ENCODE measurements around the gene TSPAN11.

The TSPAN11 gene

DNA sequence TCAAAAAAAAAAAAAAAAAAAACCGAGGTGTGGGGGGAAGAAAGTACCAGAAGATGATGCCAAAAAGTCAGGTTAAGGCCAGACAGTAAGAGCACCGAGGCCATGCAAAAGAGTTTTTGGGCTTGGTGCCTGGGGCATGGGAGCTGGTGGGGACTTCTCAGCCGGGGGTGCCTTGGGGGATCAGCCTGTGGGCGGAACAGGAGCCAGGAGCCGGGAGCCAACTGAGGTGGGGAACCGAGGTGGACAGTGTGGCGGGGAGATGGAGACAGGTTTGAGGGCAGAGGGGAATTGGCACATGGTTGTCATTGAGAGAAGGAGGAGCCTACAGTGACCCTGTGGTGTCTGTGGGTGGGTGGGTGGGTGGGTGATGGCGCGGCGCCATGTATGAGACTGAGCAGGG lies 33.2 kb downstream of the TSPAN11 start:
- no peak for DNase-seq (ENCODE audit: low read depth in 3 of 3)

- DNase-seq (ENCODE audit: low read depth in 3 of 3) = no peak
These were observed 34.5 kb downstream of the TSPAN11 start for GRCh38 chr12:30961030-30961429.

DNA sequence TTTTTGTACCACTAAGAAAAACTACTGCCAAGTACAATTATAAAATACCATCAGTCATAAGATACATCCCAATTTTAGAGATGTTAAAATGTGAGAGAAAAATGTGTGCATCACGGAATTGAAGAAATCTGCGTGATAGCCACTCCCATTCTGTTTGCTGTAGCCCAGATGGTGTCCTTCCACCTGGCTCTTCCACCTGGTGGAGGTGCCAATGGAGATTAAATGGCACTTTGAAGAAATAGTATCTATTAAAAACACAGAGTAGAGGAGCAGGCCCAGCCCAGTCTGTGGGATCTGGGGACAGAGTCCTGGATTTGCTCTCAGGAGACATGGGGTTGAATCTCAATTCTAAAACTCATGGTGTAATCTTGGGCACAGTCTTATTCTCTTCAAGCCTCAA lies 35.5 kb downstream of the TSPAN11 start:
- DNase-seq (ENCODE audit: low read depth in 3 of 3) = no peak

- DNase-seq (ENCODE audit: low read depth in 3 of 3) = no peak
These were observed 37.4 kb downstream of the TSPAN11 start for GRCh38 chr12:30963709-30964564.

DNA sequence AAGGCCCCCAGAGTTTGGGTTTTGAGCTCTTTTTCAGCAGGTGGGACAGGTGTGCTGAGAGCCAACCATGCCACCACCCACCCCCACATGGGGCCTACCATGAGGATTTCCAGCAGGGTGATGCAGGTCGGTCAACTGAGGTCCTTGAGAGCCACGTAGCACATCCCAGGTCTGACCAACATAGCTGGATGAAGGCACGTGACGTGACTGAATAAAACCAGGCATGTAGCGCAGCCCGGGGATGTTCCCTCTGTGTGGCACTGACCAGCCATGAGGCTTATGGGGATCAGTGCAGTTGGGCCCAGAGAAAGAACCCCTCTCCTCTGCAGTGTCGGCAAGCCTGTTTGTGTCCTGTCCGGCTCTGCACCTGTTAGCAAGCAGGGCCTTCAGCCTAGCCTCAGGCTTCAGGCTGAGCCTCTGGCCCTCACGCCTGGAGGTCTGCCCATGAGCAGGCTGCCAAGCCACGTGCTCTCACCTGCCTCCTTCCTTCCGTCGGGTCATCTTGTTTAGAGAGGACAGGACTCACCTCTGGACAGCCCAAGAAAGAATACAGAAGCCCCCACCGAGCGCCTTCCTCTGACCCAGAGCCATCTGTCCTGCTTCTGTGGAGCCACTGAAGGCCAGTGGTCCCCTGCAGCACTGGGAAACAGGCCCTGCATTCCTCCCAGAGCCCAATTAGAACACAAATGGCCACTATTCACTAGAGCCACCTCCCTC lies 38.5 kb downstream of the TSPAN11 start:
- DNase-seq (ENCODE audit: low read depth in 3 of 3) = no peak

DNA sequence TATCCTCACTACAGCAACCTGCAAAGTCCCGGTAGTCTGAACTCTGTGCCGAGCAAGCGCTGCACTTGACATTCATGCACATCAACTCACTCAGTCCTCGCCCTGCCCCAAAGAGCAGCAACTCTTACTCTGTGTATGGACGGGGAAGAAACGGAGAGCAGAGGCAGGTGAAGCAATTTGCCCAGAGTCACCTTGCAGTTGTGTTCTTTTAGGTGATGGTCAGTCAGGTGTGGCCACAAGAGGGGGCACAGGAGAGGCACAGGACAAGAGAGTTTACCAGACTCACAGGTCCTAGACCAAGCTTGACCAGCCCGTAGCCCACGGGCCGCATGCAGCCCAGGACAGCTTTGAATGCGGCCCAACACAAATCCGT lies 39.1 kb downstream of the TSPAN11 start:
- no peak for DNase-seq (ENCODE audit: low read depth in 3 of 3)

DNA sequence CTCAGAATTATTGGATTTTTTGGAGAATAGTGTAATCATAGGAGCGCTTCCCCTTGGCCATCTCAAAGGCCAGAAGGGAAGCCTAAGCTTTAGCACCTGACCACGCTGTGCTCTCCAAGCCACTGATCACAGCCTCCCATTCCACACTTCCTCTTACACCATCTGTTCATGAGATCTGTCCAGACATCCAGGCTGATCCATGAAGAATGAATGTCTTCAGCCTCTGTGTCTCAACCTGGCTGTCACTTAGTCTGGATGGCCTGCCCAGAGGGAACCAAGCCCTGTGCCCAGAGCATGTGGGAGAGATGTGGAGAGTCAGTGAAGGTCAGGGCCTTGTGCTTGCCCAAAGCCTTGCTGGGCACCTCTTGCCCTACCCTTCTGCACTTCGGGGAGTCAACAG lies 40.5 kb downstream of the TSPAN11 start:
- DNase-seq (ENCODE audit: low read depth in 3 of 3) = no peak

- DNase-seq (ENCODE audit: low read depth in 3 of 3) = no peak
These were observed 41.7 kb downstream of the TSPAN11 start for GRCh38 chr12:30968211-30968610.

DNA sequence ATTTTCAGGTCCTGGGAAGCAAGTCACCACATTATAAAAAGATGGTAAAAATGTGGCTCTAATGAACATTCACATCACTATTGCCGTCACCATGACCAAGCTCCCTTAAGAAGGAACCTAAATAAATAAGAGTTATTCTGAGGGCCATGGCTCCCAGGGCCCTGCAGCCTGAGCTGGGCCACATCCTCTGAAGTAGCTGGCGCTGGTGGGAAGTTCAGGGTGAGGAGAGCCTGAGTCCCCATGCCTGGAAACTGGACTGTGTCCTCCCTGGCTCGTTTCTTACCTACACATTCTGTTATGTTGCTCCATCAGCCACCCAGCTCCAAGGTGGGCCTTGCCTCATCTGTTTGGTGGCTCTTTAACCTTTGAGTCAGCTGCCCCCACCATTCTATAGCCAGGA lies 42.5 kb downstream of the TSPAN11 start:
- no peak for DNase-seq (ENCODE audit: low read depth in 3 of 3)

GRCh38 chr12:30969606-30970395 lies 43.3 kb downstream of the TSPAN11 start:
- no peak for DNase-seq (ENCODE audit: low read depth in 3 of 3)

- no peak for DNase-seq (ENCODE audit: low read depth in 3 of 3)
These were observed 44.1 kb downstream of the TSPAN11 start for GRCh38 chr12:30970559-30971197.

DNA sequence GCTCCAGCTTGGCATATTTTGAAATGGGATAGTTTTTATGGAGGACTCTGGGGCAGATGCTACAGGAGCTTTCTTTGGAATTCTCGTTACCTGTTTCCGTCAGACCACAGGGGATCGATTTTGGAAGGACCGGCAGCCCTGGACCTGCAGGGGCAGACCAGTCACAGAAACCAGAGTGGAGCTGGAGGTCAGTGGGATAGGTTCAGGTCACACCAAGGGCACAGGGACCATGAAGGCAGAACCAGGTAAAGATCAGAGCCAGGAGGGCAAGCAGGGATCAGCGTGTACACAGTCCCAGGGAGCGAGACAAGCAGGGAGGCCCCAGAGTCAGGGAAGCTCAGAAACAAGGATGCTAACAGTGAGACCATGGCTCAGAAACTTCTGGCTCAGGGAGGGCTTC lies 45.5 kb downstream of the TSPAN11 start:
- no peak for DNase-seq (ENCODE audit: low read depth in 3 of 3)

- no peak for DNase-seq (ENCODE audit: low read depth in 3 of 3)
These were observed 46.6 kb downstream of the TSPAN11 start for GRCh38 chr12:30973175-30973574.

DNA sequence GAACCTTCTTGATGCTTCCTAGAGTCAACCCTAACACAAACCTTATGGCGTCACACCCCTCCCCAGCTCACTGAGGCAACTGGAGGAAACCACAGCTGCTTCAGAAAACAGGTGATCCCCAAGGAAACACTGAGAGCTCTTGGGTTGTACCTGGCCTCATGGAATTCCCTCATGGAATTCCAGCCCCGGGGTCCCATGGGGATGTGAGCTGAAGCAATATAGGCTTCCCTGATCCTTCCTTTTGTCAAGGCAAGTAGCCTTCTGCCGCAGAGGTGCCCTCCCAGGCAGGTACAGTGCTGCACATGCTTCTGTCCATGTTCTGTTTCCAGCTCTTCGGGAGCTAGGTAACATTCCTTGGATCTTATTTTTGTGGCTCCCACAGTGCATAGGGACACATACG lies 47.3 kb downstream of the TSPAN11 start:
- no peak for DNase-seq (ENCODE audit: low read depth in 3 of 3)

DNA sequence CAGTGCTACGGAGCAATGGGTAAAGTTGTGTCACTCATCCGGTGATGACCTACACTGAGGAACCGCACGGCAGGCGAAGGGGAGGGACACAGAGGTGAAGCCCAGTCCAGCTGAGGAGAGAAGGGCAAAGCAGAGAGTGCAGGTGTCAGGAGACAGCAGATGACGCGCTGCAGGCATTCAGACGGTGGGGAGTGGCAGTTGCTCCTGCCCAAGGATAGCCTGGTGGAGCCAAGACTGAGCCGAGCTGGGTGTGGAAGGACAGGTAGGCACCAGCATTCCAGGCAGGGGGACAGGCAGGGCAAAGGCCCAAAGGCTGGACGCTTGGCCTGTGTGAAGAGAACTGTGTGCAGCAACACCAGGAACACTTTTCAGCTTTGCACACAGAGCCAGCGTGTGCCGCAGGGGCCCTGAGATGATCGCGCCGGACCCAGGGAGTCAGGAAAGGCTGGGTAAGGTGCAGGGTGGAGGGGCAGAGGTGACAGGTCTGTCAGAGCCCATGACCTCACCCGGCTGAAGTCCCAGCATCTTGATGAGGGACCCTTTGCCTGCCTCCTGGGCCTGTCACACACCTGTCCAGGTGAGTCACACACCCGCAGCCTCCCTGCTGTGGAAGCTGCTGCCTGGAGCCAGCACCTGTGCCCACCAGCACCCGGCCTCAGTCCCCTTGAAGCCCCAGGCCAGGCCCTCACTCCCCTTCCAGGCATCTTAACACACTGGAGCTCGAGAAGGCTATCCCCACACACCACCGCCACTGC lies 48.4 kb downstream of the TSPAN11 start:
- no peak for DNase-seq (ENCODE audit: low read depth in 3 of 3)

DNA sequence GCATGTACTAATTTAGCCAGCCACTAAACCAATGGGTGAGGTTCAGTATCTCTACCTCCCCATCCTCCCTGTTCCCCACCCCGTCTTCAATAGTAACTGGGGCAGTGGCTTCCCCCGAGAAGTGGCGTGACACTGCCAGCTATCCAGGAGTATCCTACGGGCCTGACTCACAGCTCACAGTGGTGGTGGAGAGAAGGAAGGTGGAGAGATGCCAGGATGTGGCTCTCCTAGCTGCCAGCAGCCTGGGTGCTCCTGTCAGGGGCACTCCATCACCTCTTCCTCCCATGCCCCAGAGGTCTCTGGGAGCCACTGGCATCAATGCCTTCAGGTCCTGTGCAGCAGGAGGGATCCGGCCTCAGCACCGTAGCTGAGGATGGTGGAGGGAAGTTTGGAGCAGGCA lies 49.0 kb downstream of the TSPAN11 start:
- no peak for DNase-seq (ENCODE audit: low read depth in 3 of 3)

- DNase-seq (ENCODE audit: low read depth in 3 of 3) = no peak
These were observed 49.7 kb downstream of the TSPAN11 start for GRCh38 chr12:30976206-30976605.

- DNase-seq (ENCODE audit: low read depth in 3 of 3) = no peak
These were observed 50.6 kb downstream of the TSPAN11 start for GRCh38 chr12:30977124-30977523.

DNA sequence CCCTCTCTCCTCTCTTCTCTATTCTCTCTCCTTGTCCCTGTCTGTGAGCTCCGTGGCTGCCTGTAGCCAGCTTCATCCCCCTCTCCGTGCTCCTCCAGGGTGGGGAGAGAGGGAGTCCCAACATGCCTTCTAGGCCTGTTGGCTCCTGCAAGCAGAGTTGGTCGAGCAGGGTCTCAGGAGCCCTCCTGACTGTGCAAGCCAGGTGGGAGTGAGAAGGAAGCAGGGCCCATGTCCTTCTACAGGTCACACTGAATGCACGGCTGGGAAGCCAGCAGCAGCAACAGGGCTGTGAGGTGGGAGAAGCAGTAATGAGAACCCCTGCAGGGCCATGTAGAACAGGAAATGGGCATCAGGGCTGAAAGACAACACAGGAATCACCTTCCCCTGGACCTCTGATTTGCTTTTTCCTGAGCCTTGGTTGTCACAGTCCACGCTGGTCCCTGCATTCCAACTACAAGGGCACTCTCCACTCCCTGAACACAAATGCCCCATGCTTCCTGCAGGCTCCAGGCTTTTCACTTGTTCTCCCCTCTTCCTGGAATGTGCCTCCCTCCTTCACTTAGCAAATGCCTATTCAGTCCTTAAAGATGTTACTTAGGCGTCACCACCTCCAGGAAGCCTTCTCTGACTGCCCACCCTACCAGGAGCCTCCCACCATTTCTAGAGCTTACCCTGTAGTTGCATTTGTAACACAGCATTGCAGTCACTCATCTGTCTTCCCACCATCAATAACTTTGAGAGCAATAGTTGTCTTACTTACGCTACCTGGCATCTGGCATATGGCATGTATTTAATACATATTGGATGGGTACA lies 51.2 kb downstream of the TSPAN11 start:
- no peak for DNase-seq (ENCODE audit: low read depth in 3 of 3)

GRCh38 chr12:30978639-30979038 lies 52.1 kb downstream of the TSPAN11 start:
- no peak for DNase-seq (ENCODE audit: low read depth in 3 of 3)

All from stimulated activated CD4-positive, alpha-beta T cell treated with anti-CD3 and anti-CD28 coated beads, TNF-alpha, amount 100 ng/mL, for 48 hours (primary cell).